GM08714 (cell line): Measurements from ENCODE around the gene HS6ST2.

Experiments used
- H3K4me3 ChIP-seq: fragments of 200-500 bp; sonication (Bioruptor generic); 2 replicates; pipeline ENCODE4 v1.5.1; 2014; ENCODE audit warnings: mild to moderate bottlenecking, low read length, inconsistent platforms
- ZNF274 ChIP-seq: IDR thresholded peaks from 2 replicates; pipeline ENCODE4 v1.6.1; 2012; ENCODE audit warnings: mild to moderate bottlenecking, low read depth, low read length

HS6ST2 gene

GRCh38 chrX:132810964-132811712 lies 147.3 kb downstream of the HS6ST2 start:
- H3K4me3 ChIP-seq: no peak overlapping the region
- TF ChIP-seq ZNF274: no peak

GRCh38 chrX:132810488-132810887 lies 147.9 kb downstream of the HS6ST2 start:
- H3K4me3 ChIP-seq: no peak overlapping the region
- TF ChIP-seq ZNF274: no peak

GRCh38 chrX:132809581-132809980 lies 148.8 kb downstream of the HS6ST2 start:
- H3K4me3 ChIP-seq: no peak overlapping the region
- TF ChIP-seq ZNF274: no peak

- no peak for TF ChIP-seq ZNF274
- no peak overlapping the region for H3K4me3 ChIP-seq
Measured at GRCh38 chrX:132807411-132808030, 150.9 kb downstream of the HS6ST2 start.

- no peak overlapping the region for H3K4me3 ChIP-seq
- TF ChIP-seq ZNF274: no peak
Measured at GRCh38 chrX:132802033-132802432, 156.4 kb downstream of the HS6ST2 start.

GRCh38 chrX:132795181-132795580 lies 163.2 kb downstream of the HS6ST2 start:
- H3K4me3 ChIP-seq: no peak overlapping the region
- no peak for TF ChIP-seq ZNF274

- TF ChIP-seq ZNF274: no peak
- no peak overlapping the region for H3K4me3 ChIP-seq
Measured at GRCh38 chrX:132791714-132792113, 166.7 kb downstream of the HS6ST2 start.

- no peak overlapping the region for H3K4me3 ChIP-seq
- TF ChIP-seq ZNF274: no peak
Measured at GRCh38 chrX:132790329-132790728, 168.1 kb downstream of the HS6ST2 start.

- no peak overlapping the region for H3K4me3 ChIP-seq
- TF ChIP-seq ZNF274: no peak
Measured at GRCh38 chrX:132786217-132786616, 172.2 kb downstream of the HS6ST2 start.

GRCh38 chrX:132778917-132779316 lies 179.5 kb downstream of the HS6ST2 start:
- H3K4me3 ChIP-seq: no peak overlapping the region
- no peak for TF ChIP-seq ZNF274

- TF ChIP-seq ZNF274: no peak
- H3K4me3 ChIP-seq: no peak overlapping the region
Measured at GRCh38 chrX:132776486-132777210, 181.8 kb downstream of the HS6ST2 start.

- no peak for TF ChIP-seq ZNF274
- no peak overlapping the region for H3K4me3 ChIP-seq
Measured at GRCh38 chrX:132775263-132775823, 183.1 kb downstream of the HS6ST2 start.

- no peak overlapping the region for H3K4me3 ChIP-seq
- no peak for TF ChIP-seq ZNF274
Measured at GRCh38 chrX:132774010-132774714, 184.3 kb downstream of the HS6ST2 start.

GRCh38 chrX:132769609-132770008 lies 188.8 kb downstream of the HS6ST2 start:
- no peak for TF ChIP-seq ZNF274
- no peak overlapping the region for H3K4me3 ChIP-seq

- no peak for TF ChIP-seq ZNF274
- no peak overlapping the region for H3K4me3 ChIP-seq
Measured at GRCh38 chrX:132766452-132766851, 192.0 kb downstream of the HS6ST2 start.
